ENCODE measurements around the gene PKIB.
"Not testable (repeated sequence)": the region's sequence is repeated elsewhere in the genome, so short reads cannot be mapped to it uniquely, and the experiment has no call there.

The PKIB gene

DNA sequence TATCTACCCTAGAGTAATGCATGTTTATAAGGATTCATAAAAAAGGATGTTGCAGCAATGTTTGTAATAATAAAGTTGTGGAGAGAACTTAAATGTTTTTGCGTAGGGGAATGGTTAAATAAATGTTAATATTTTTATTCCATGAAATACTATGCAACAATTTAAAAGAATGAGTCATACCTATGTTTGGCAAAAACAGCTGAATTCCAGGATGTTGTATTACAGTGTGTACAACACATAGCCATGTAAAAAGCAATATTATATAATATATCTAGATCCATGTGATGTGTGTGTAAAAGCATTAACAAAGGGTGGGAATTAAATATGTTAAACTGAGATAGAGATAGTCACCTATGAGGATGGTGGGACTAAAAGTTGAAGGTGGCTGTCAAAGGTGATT is 21.1 kb upstream of the PKIB start:
- Histone ChIP-seq H3K9me3 (ENCODE audit: insufficient read depth, low read length, severe bottlenecking) (no peaks in the 10 kb centered on the region), H3K9ac (ENCODE audit: low read depth, low read length) (no peak overlapping the region), H3K36me3 (ENCODE audit: insufficient read depth, low read length) (no peaks in the 10 kb centered on the region), H2AFZ (ENCODE audit: low read depth, low read length) (no peak overlapping the region), H3K27me3 (ENCODE audit: insufficient read depth, low read length, poor library complexity) (no peaks in the 10 kb centered on the region), H3K4me3 (ENCODE audit: low read depth in 1 of 2, low read length in 2 of 2) (no peak overlapping the region), H3K4me2 (ENCODE audit: insufficient read depth, low read length) (no peak overlapping the region), H4K20me1 (ENCODE audit: insufficient read depth, low read length) (no peaks in the 10 kb centered on the region), H3K27ac (ENCODE audit: low read length) (no peak overlapping the region), H3K79me2 (ENCODE audit: insufficient read depth, low read length) (no peaks in the 10 kb centered on the region), H3K4me1 (ENCODE audit: insufficient read depth, low read length) (no peaks in the 10 kb centered on the region)
- no peak for TF ChIP-seq EZH2 (IDR thresholded peaks at IDR 0.05; ENCODE audit: borderline replicate concordance, low read depth, low read length, severe bottlenecking)
- TF ChIP-seq, protein P1, sequence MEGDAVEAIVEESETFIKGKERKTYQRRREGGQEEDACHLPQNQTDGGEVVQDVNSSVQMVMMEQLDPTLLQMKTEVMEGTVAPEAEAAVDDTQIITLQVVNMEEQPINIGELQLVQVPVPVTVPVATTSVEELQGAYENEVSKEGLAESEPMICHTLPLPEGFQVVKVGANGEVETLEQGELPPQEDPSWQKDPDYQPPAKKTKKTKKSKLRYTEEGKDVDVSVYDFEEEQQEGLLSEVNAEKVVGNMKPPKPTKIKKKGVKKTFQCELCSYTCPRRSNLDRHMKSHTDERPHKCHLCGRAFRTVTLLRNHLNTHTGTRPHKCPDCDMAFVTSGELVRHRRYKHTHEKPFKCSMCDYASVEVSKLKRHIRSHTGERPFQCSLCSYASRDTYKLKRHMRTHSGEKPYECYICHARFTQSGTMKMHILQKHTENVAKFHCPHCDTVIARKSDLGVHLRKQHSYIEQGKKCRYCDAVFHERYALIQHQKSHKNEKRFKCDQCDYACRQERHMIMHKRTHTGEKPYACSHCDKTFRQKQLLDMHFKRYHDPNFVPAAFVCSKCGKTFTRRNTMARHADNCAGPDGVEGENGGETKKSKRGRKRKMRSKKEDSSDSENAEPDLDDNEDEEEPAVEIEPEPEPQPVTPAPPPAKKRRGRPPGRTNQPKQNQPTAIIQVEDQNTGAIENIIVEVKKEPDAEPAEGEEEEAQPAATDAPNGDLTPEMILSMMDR (IDR thresholded peaks at IDR 0.05; ENCODE audit: borderline replicate concordance, extremely low read depth, low read length, poor library complexity, severe bottlenecking) = no peak
- ATAC-seq (ENCODE audit: insufficient read depth, low read depth) (no peak), DNase-seq (no peak)

DNA sequence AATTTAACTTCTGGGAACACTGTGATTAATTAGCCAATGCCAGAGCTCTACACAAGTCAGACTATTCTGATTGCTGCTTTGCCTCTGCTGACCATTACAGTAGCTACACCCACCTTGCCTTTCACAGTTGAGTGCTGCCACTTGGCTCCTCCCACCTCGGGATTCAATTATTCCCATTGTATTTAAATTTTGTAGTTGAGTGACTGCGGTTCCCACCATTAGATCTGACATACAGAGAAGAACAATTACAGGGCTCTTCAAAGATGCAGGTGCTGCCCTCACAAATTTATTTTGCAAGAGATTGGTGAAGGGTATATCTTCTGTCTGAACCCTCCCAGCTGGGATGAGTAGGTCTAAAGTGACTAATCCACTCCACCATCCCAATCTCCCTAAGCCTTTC is 11.9 kb upstream of the PKIB start:
- H3K4me1 ChIP-seq (ENCODE audit: insufficient read depth, low read length); H3K9ac ChIP-seq (ENCODE audit: low read depth, low read length); H3K36me3 ChIP-seq (ENCODE audit: insufficient read depth, low read length); H4K20me1 ChIP-seq (ENCODE audit: insufficient read depth, low read length); H3K27me3 ChIP-seq (ENCODE audit: insufficient read depth, low read length, poor library complexity); ATAC-seq (ENCODE audit: insufficient read depth, low read depth); H3K4me2 ChIP-seq (ENCODE audit: insufficient read depth, low read length); H3K4me3 ChIP-seq (ENCODE audit: low read depth in 1 of 2, low read length in 2 of 2); H3K27ac ChIP-seq (ENCODE audit: low read length); H2AFZ ChIP-seq (ENCODE audit: low read depth, low read length); H3K79me2 ChIP-seq (ENCODE audit: insufficient read depth, low read length); DNase-seq; H3K9me3 ChIP-seq (ENCODE audit: insufficient read depth, low read length, severe bottlenecking): not testable (repeated sequence)

DNA sequence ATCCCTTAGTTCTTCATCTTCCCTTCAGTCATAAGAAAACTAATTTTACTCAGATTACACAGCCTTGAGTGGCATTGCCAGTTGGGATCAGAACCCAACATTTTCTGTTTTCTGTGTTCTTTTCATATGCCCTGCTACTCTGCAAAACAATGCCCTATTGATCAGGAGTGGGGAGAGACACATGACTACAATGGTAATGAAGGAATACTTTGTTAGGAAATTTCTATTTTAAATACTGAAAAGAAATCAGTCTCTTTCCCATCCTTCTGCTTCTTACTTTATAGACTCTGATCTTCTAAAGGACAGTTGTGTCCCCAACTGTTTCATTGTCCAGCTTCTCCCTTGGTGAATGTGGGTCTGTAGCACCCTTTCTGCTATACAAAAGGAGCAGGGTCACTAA is 5.5 kb upstream of the PKIB start:
- ATAC-seq (ENCODE audit: insufficient read depth, low read depth) = no peak
- Histone ChIP-seq H3K4me2 (ENCODE audit: insufficient read depth, low read length) (no peak overlapping the region), H4K20me1 (ENCODE audit: insufficient read depth, low read length) (no peaks in the 10 kb centered on the region), H3K4me1 (ENCODE audit: insufficient read depth, low read length) (no peaks in the 10 kb centered on the region), H3K27me3 (ENCODE audit: insufficient read depth, low read length, poor library complexity) (no peaks in the 10 kb centered on the region), H3K9ac (ENCODE audit: low read depth, low read length) (no peak overlapping the region), H3K79me2 (ENCODE audit: insufficient read depth, low read length) (no peaks in the 10 kb centered on the region), H3K36me3 (ENCODE audit: insufficient read depth, low read length) (no peaks in the 10 kb centered on the region), H3K4me3 (ENCODE audit: low read depth in 1 of 2, low read length in 2 of 2) (no peak overlapping the region), H3K9me3 (ENCODE audit: insufficient read depth, low read length, severe bottlenecking) (no peaks in the 10 kb centered on the region), H3K27ac (ENCODE audit: low read length) (no peak overlapping the region), H2AFZ (ENCODE audit: low read depth, low read length) (no peak overlapping the region)
- TF ChIP-seq, protein P1 (IDR thresholded peaks at IDR 0.05; ENCODE audit: borderline replicate concordance, extremely low read depth, low read length, poor library complexity, severe bottlenecking) = no peak
- TF ChIP-seq EZH2 (IDR thresholded peaks at IDR 0.05; ENCODE audit: borderline replicate concordance, low read depth, low read length, severe bottlenecking) = no peak
- no peak for DNase-seq

DNA sequence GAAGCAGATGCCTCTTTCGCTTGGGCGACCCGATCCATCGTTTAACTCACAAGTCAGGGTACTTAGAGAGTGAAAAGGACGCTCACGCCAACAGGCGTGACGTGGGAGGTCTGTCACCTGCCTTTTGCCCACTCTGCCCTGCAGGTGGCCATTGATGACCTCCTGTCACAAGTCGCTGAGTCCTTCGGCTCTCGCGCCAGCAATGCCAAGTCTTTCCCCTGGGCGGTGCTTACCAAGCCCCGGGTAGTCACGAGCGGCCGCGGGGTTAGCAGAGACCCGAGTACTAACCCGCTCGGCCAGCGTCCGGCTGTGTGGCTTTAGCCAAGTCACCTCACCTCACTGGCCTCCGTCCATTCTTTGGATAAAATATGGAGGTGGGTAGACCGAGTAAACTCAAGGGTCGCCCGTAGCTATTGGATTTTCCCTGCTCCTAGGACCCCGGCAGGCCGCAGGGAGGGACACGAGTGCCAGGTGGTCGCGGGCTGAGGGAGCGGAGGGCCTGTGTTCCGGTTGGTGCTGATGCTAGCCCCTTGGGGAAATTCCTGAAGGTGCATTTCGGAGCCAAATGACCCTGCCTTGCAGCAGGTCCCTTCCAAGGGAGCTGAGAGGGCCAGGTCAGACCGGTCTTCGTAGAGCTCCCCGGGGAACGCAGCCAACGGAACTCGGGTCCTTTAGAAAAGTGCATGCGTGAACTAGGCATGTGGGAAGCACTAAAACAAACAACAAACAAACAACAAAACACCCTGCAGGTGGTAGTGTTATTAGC is 668 bp downstream of the PKIB start:
- no peak overlapping the region for H3K4me2 ChIP-seq (ENCODE audit: insufficient read depth, low read length)
- H2AFZ ChIP-seq (ENCODE audit: low read depth, low read length) = no peak overlapping the region
- H3K4me1 ChIP-seq (ENCODE audit: insufficient read depth, low read length) = no peaks in the 10 kb centered on the region
- H3K4me3 ChIP-seq (ENCODE audit: low read depth in 1 of 2, low read length in 2 of 2) = no peak overlapping the region
- TF ChIP-seq EZH2 (IDR thresholded peaks at IDR 0.05; ENCODE audit: borderline replicate concordance, low read depth, low read length, severe bottlenecking) = no peak
- TF ChIP-seq, protein P1 (IDR thresholded peaks at IDR 0.05; ENCODE audit: borderline replicate concordance, extremely low read depth, low read length, poor library complexity, severe bottlenecking) = no peak
- no peak overlapping the region for H3K27ac ChIP-seq (ENCODE audit: low read length)
- H3K9ac ChIP-seq (ENCODE audit: low read depth, low read length) = no peak overlapping the region
- H4K20me1 ChIP-seq (ENCODE audit: insufficient read depth, low read length) = no peaks in the 10 kb centered on the region
- ATAC-seq (ENCODE audit: insufficient read depth, low read depth) (no peak), DNase-seq (no peak)
- H3K36me3 ChIP-seq (ENCODE audit: insufficient read depth, low read length) = no peaks in the 10 kb centered on the region
- no peaks in the 10 kb centered on the region for H3K27me3 ChIP-seq (ENCODE audit: insufficient read depth, low read length, poor library complexity)
- H3K79me2 ChIP-seq (ENCODE audit: insufficient read depth, low read length) = no peaks in the 10 kb centered on the region
- H3K9me3 ChIP-seq (ENCODE audit: insufficient read depth, low read length, severe bottlenecking) = peaks cover 2% of the 10 kb centered on the region

Measured in DND-41 (cell line).